CD14-positive monocyte (primary cell): ENCODE data around the gene MYO5B. TPM values are rescaled to one million over a fixed set of nuclear protein-coding genes. Genes with fewer than 3 reads are reported as not detected.

Experiments used
- DNase-seq, 3 donors: peaks; one replicate each; pipeline ENCODE4 v3.0.0-alpha.2; 2011 to 2022
- H2AFZ ChIP-seq: 2 replicates; pipeline ENCODE4 v1.6.0; 2012; ENCODE audit warnings: mild to moderate bottlenecking, low read depth, low read length, inconsistent platforms; ENCODE audit not compliant: insufficient read depth, poor library complexity, severe bottlenecking
- H3K27ac ChIP-seq, 2 donors: 1 replicate in 1 of 2; 2 replicates in 1 of 2; pipeline ENCODE4 v1.5.1; 2012 to 2013; ENCODE audit warnings: low read length in 2 of 2, control low read depth in 1 of 2, inconsistent platforms in 1 of 2, low read depth in 1 of 2, mild to moderate bottlenecking in 1 of 2
- H3K27me3 ChIP-seq, 2 donors: one replicate each; pipeline versions ENCODE4 v1.6.0 to v1.6.1; 2011 to 2013; ENCODE audit warnings: low read length in 2 of 2; ENCODE audit not compliant: control insufficient read depth in 2 of 2, insufficient read depth in 2 of 2
- H3K36me3 ChIP-seq, 2 donors: replicated peaks in 1 of 2; 1 replicate in 1 of 2; 2 replicates in 1 of 2; pipeline versions ENCODE4 v1.5.1 to v1.6.1; 2012 to 2013; ENCODE audit warnings: low read length in 2 of 2, control low read depth in 1 of 2, inconsistent platforms in 1 of 2, mild to moderate bottlenecking in 1 of 2; ENCODE audit not compliant: insufficient read depth in 2 of 2, control insufficient read depth in 1 of 2
- H3K4me1 ChIP-seq, 2 donors: 1 replicate in 1 of 2; 2 replicates in 1 of 2; pipeline versions ENCODE4 v1.5.1 to v1.6.1; 2012 to 2013; ENCODE audit warnings: low read length in 2 of 2, control low read depth in 1 of 2, inconsistent platforms in 1 of 2, mild to moderate bottlenecking in 1 of 2, moderate library complexity in 1 of 2; ENCODE audit not compliant: insufficient read depth in 2 of 2, control insufficient read depth in 1 of 2
- H3K4me2 ChIP-seq: replicated peaks from 2 replicates; pipeline ENCODE3; 2012; ENCODE audit warnings: low read length, moderate library complexity, mild to moderate bottlenecking; ENCODE audit not compliant: poor library complexity, severe bottlenecking; ENCODE audit errors: extremely low read depth
- H3K4me3 ChIP-seq, 3 experiments: fragments of 200-600 bp in 1 of 3; sonication (generic) in 1 of 3; replicated peaks in 1 of 3; 1 replicate in 2 of 3; 2 replicates in 1 of 3; pipeline ENCODE4 v1.5.1; 2011 to 2013; ENCODE audit warnings: low read length in 3 of 3, mild to moderate bottlenecking in 3 of 3, control low read depth in 2 of 3, low read depth in 2 of 3, inconsistent platforms in 1 of 3, moderate library complexity in 1 of 3
- H3K79me2 ChIP-seq: 2 replicates; pipeline ENCODE4 v1.6.0; 2012; ENCODE audit warnings: mild to moderate bottlenecking, control low read depth, inconsistent platforms, low read length, moderate library complexity; ENCODE audit not compliant: insufficient read depth
- H3K9ac ChIP-seq: 2 replicates; pipeline ENCODE4 v1.6.0; 2017; ENCODE audit warnings: low read length, mild to moderate bottlenecking; ENCODE audit not compliant: insufficient read depth, poor library complexity, severe bottlenecking
- H3K9me3 ChIP-seq, 2 donors: replicated peaks in 1 of 2; 1 replicate in 1 of 2; 2 replicates in 1 of 2; pipeline versions ENCODE4 v1.5.1 to v1.6.1; 2012 to 2013; ENCODE audit warnings: low read length in 2 of 2, control low read depth in 1 of 2; ENCODE audit not compliant: control insufficient read depth in 1 of 2, insufficient read depth in 1 of 2
- H4K20me1 ChIP-seq: 2 replicates; pipeline ENCODE4 v1.6.0; 2012; ENCODE audit warnings: mild to moderate bottlenecking, low read length, control low read depth, moderate library complexity; ENCODE audit not compliant: insufficient read depth
- H3K27ac Mint-ChIP-seq, 7 donors: one replicate each; pipeline ENCODE4 v1.8.0; 2020; ENCODE audit warnings: mild to moderate bottlenecking in 7 of 7, mixed read lengths in 7 of 7, moderate library complexity in 6 of 7, inconsistent platforms in 2 of 7
- H3K27me3 Mint-ChIP-seq, 3 donors: one replicate each; pipeline ENCODE4 v1.8.0; 2021 to 2022; ENCODE audit warnings: low read depth in 3 of 3, mild to moderate bottlenecking in 3 of 3, mixed read lengths in 3 of 3, moderate library complexity in 3 of 3, inconsistent platforms in 1 of 3
- H3K36me3 Mint-ChIP-seq, 2 donors: one replicate each; pipeline ENCODE4 v1.8.0; 2020; ENCODE audit warnings: mixed read lengths in 2 of 2, inconsistent platforms in 1 of 2, mild to moderate bottlenecking in 1 of 2
- H3K4me1 Mint-ChIP-seq: one replicate; pipeline ENCODE4 v1.8.0; 2020; ENCODE audit warnings: mild to moderate bottlenecking, mixed read lengths
- H3K4me3 Mint-ChIP-seq, 2 donors: one replicate each; pipeline ENCODE4 v1.8.0; 2020; ENCODE audit warnings: mild to moderate bottlenecking in 2 of 2, mixed read lengths in 2 of 2, moderate library complexity in 1 of 2
- H3K9me3 Mint-ChIP-seq, 7 donors: one replicate each; pipeline ENCODE4 v1.8.0; 2020 to 2022; ENCODE audit warnings: mixed read lengths in 7 of 7, mild to moderate bottlenecking in 6 of 7, moderate library complexity in 6 of 7, inconsistent platforms in 2 of 7
- WGBS: methylation state at CpG from one replicate; pipeline ENCODE4 v1.1.5; 2013; ENCODE audit warnings: missing lambda C conversion rate; ENCODE audit not compliant: insufficient coverage; 5-methylcytosine and 5-hydroxymethylcytosine counted together
- intact Hi-C, 2 donors: fragments of 100-400 bp; cut with micrococcal nuclease; formaldehyde crosslinking; loops; one replicate each; pipeline versions ENCODE4 v1.15.0 to v1.15.1; 2023
- polyA plus RNA-seq, 3 donors: library from polyadenylated mRNA; depleted of rRNA in 1 of 3; unstranded in 2 of 3; stranded (reverse) in 1 of 3; fragments of 300-500 nt in 2 of 3; fragments of >200 nt in 1 of 3; fragmentation: Illumina TruSeq in 2 of 3; gene quantifications; 1 replicate in 2 of 3; 2 replicates in 1 of 3; pipeline ENCODE4 v1.2.3, GENCODE V29; 2012 to 2021
- TF ChIP-seq, protein P1 (sequence below): fragments of 200-600 bp; IDR thresholded peaks from one replicate; pipeline ENCODE4 v1.8.0; 2022; ENCODE audit warnings: antibody characterized with exemption, mild to moderate bottlenecking

Gene MYO5B
- polyA plus RNA-seq, 3 donors, result 0.04 TPM; not detected in 2

DNA sequence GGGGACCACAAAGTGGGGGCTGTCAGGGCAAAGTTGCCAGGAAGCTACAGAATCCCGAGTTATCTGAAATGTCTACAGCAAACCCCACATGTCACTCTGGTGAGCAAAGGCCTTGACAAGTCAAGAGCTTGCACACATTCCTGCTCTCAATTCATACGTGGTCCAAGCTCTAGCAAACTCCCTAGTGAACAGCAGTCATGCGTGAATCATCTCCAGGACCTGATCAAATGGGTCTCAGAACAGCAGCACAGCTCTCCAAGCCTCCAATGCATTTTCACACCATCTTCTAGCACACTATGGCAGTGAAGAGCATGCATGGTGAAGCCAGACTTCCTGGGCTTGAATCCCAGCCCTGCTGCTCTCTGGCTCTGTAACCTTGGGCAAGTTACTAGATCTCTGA lies 68.5 kb downstream of the MYO5B start:
- Histone ChIP-seq H3K9ac (no peak overlapping the region), H2AFZ (no peak overlapping the region), H3K27ac (no peak overlapping the region), H3K4me2 (no peak overlapping the region), H3K27me3 (peaks cover 0 to 3% of the 10 kb centered on the region in 2 donors), H3K79me2 (no peaks in the 10 kb centered on the region), H3K36me3 (no peaks in the 10 kb centered on the region), H3K9me3 (no peaks in the 10 kb centered on the region), H3K4me3 (no peak overlapping the region), H3K4me1 (no peaks in the 10 kb centered on the region), H4K20me1 (no peaks in the 10 kb centered on the region)
- intact Hi-C loops, result no loop called here
- no peaks in the 10 kb centered on the region for H3K4me1 Mint-ChIP-seq
- H3K9me3 Mint-ChIP-seq, result peaks cover 0 to 3% (median 0%) of the 10 kb centered on the region in 7 donors
- H3K27me3 Mint-ChIP-seq, result peaks cover 0 to 4% (median 0%) of the 10 kb centered on the region in 3 donors
- 87% methylated on average over 3 of the region's 3 CpGs for WGBS
- H3K4me3 Mint-ChIP-seq, result peak overlapping the region in 1 of 2 donors; percentile 52
- TF ChIP-seq, protein P1, sequence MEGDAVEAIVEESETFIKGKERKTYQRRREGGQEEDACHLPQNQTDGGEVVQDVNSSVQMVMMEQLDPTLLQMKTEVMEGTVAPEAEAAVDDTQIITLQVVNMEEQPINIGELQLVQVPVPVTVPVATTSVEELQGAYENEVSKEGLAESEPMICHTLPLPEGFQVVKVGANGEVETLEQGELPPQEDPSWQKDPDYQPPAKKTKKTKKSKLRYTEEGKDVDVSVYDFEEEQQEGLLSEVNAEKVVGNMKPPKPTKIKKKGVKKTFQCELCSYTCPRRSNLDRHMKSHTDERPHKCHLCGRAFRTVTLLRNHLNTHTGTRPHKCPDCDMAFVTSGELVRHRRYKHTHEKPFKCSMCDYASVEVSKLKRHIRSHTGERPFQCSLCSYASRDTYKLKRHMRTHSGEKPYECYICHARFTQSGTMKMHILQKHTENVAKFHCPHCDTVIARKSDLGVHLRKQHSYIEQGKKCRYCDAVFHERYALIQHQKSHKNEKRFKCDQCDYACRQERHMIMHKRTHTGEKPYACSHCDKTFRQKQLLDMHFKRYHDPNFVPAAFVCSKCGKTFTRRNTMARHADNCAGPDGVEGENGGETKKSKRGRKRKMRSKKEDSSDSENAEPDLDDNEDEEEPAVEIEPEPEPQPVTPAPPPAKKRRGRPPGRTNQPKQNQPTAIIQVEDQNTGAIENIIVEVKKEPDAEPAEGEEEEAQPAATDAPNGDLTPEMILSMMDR, result no peak
- H3K27ac Mint-ChIP-seq, result no peak overlapping the region
- H3K36me3 Mint-ChIP-seq, result no peaks in the 10 kb centered on the region
- DNase-seq, result no peak

DNA sequence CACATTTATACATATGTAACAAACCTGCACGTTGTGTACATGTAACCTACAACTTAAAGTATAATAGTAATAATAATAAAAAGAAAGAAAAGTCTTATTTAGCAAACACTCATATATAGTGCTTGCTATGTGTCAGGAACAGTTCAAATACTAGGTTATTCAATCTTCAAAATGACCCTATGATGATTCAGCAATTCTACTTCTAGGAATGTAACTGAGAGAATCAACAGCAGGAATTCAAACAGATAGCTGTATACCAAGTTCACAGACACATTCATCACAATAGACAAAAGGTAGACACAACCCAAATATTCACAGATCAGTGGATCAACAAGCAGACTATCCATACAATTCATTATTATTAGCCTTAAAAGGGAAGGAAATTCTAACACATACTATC lies 69.5 kb downstream of the MYO5B start:
- Mint-ChIP-seq H3K27me3 (peaks cover 0 to 7% (median 2%) of the 10 kb centered on the region in 3 donors), H3K36me3 (no peaks in the 10 kb centered on the region), H3K4me3 (no peak overlapping the region), H3K27ac (no peak overlapping the region), H3K4me1 (no peaks in the 10 kb centered on the region), H3K9me3 (peaks cover 0 to 2% (median 0%) of the 10 kb centered on the region in 7 donors)
- Histone ChIP-seq H3K4me3 (no peak overlapping the region), H3K9me3 (no peaks in the 10 kb centered on the region), H3K9ac (no peak overlapping the region), H4K20me1 (no peaks in the 10 kb centered on the region), H3K79me2 (no peaks in the 10 kb centered on the region), H3K4me2 (no peak overlapping the region), H3K27me3 (no peaks in the 10 kb centered on the region), H3K4me1 (no peaks in the 10 kb centered on the region), H3K27ac (no peak overlapping the region), H3K36me3 (no peaks in the 10 kb centered on the region), H2AFZ (no peak overlapping the region)
- no peak for DNase-seq
- intact Hi-C loops, result no loop called here
- no CpG with 5 or more reads among the region's 1 CpG for WGBS
- TF ChIP-seq, protein P1, result no peak
